ENCODE data around the gene PIF1. TPM values are rescaled to one million over a fixed set of nuclear protein-coding genes. Genes with fewer than 3 reads are reported as not detected.

Gene PIF1, protein sequence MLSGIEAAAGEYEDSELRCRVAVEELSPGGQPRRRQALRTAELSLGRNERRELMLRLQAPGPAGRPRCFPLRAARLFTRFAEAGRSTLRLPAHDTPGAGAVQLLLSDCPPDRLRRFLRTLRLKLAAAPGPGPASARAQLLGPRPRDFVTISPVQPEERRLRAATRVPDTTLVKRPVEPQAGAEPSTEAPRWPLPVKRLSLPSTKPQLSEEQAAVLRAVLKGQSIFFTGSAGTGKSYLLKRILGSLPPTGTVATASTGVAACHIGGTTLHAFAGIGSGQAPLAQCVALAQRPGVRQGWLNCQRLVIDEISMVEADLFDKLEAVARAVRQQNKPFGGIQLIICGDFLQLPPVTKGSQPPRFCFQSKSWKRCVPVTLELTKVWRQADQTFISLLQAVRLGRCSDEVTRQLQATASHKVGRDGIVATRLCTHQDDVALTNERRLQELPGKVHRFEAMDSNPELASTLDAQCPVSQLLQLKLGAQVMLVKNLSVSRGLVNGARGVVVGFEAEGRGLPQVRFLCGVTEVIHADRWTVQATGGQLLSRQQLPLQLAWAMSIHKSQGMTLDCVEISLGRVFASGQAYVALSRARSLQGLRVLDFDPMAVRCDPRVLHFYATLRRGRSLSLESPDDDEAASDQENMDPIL
- total RNA-seq (4.1 TPM), polyA plus RNA-seq (3.1 TPM)

GRCh38 chr15:64825431-64826294 lies at the start of gene PIF1:
TSS of gene PIF1 (minus strand) at chr15:64825647. CDS start at chr15:64824335, 1,312 bp downstream.
- peak; percentile 98 for DNase-seq (ENCODE audit: extremely low spot score)
- Histone ChIP-seq H3K4me3 (ENCODE audit: low read depth, low read length) (peak within 1 kb of the TSS; percentile 17), H3K27ac (ENCODE audit: low read depth) (peak within 1 kb of the TSS; percentile 56), H3K4me1 (ENCODE audit: insufficient read depth) (no peaks in the 10 kb centered on the region), H3K36me3 (ENCODE audit: insufficient read depth) (no peaks in the 10 kb centered on the region)
- WGBS = 3% methylated on average over 35 of the region's 35 CpGs

DNA sequence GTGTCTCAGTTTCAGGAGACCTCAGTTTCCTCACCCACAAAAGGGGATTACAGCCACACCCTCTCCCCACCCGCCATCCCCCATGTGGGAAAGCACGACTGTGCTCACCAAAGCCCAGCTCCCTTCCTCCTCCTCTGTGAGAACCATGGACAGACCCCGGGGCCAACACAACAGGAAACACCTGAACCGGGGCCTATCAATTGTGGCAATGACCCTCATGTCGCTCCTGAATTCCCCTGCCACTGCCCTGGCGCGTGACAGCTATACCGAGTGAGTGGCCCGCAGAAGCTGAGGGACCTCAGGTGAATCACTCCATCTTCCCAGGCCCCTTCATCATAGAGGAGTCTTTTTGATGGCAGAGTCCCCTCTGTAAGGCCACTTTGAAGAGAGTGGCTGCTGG lies 44.9 kb upstream of the PIF1 start:
- DNase-seq (ENCODE audit: extremely low spot score) = no peak
- Histone ChIP-seq H3K4me3 (ENCODE audit: low read depth, low read length) (no peak overlapping the region), H3K27ac (ENCODE audit: low read depth) (no peak overlapping the region), H3K4me1 (ENCODE audit: insufficient read depth) (no peaks in the 10 kb centered on the region), H3K36me3 (ENCODE audit: insufficient read depth) (no peaks in the 10 kb centered on the region)
- WGBS = 79% methylated on average over 9 of the region's 9 CpGs

- DNase-seq (ENCODE audit: extremely low spot score) = no peak
- no peaks in the 10 kb centered on the region for H3K4me1 ChIP-seq (ENCODE audit: insufficient read depth)
- no peak overlapping the region for H3K4me3 ChIP-seq (ENCODE audit: low read depth, low read length)
- no peak overlapping the region for H3K27ac ChIP-seq (ENCODE audit: low read depth)
- peaks cover 3% of the 10 kb centered on the region for H3K36me3 ChIP-seq (ENCODE audit: insufficient read depth)
These were observed 44.1 kb upstream of the PIF1 start for GRCh38 chr15:64869501-64869900.

- DNase-seq (ENCODE audit: extremely low spot score) = no peak
- Histone ChIP-seq H3K4me3 (ENCODE audit: low read depth, low read length) (no peak overlapping the region), H3K4me1 (ENCODE audit: insufficient read depth) (no peaks in the 10 kb centered on the region), H3K27ac (ENCODE audit: low read depth) (no peak overlapping the region), H3K36me3 (ENCODE audit: insufficient read depth) (peaks cover 3% of the 10 kb centered on the region)
- WGBS = 38% methylated on average over 6 of the region's 6 CpGs
These were observed 40.6 kb upstream of the PIF1 start for GRCh38 chr15:64865998-64866520.

DNA sequence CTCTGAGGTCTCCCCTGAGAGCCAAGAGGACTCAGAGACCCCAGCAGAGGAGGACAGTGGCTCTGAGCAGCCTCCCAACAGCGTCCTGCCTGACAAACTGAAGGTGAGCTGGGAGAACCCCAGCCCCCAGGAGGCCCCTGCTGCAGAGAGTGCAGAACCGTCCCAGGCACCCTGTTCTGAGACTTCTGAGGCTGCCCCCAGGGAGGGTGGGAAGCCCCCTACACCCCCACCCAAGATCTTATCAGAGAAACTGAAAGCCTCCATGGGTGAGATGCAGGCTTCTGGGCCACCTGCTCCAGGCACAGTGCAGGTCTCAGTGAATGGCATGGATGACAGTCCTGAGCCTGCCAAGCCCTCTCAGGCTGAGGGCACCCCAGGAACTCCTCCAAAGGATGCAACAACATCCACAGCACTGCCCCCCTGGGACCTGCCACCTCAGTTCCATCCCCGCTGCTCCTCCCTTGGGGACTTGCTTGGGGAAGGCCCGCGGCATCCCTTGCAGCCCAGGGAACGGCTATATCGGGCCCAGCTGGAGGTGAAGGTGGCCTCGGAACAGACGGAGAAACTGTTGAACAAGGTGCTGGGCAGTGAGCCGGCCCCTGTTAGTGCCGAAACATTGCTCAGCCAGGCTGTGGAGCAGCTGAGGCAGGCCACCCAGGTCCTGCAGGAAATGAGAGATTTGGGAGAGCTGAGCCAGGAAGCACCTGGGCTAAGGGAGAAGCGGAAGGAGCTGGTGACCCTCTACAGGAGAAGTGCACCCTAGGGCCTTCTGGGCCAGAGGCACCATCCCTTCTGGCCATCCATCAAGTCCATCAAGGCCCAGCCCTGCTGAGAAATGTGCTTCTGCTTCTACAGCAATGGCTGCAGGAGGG lies 39.9 kb upstream of the PIF1 start:
- Histone ChIP-seq H3K27ac (ENCODE audit: low read depth) (no peak overlapping the region), H3K36me3 (ENCODE audit: insufficient read depth) (peaks cover 3% of the 10 kb centered on the region), H3K4me3 (ENCODE audit: low read depth, low read length) (no peak overlapping the region), H3K4me1 (ENCODE audit: insufficient read depth) (no peaks in the 10 kb centered on the region)
- no peak for DNase-seq (ENCODE audit: extremely low spot score)
- WGBS = 90% methylated on average over 12 of the region's 12 CpGs

GRCh38 chr15:64864068-64864467 lies 38.6 kb upstream of the PIF1 start:
- 81% methylated on average over 1 of the region's 1 CpG for WGBS

DNA sequence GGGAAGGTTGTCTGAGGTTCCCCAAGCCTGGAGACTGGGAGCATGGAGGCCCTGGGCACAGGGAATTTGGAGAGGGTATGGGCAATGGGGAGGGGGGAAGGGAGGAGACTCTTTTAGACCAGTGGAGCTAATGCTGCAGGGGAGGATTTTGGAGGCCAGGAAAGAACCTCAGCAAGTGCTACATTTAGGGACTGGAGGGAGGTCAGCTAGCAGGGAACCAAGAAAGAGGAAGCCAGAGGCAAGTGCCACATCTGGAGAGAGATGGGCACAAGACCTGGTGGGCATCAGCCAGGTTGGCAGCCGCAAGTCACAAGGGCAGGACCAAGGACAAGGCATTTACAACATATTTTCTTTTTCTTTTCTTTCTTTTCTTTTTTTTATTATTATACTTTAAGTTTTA lies 37.0 kb upstream of the PIF1 start:
- Histone ChIP-seq H3K4me3 (ENCODE audit: low read depth, low read length) (no peak overlapping the region), H3K4me1 (ENCODE audit: insufficient read depth) (no peaks in the 10 kb centered on the region), H3K27ac (ENCODE audit: low read depth) (no peak overlapping the region), H3K36me3 (ENCODE audit: insufficient read depth) (peaks cover 3% of the 10 kb centered on the region)
- whole genome bisulfite sequencing = 98% methylated on average over 1 of the region's 1 CpG
- no peak for DNase-seq (ENCODE audit: extremely low spot score)

More at GRCh38 chr15:64864068-64864467, 38.6 kb upstream of the PIF1 start:
- Histone ChIP-seq H3K27ac (ENCODE audit: low read depth) (no peak overlapping the region), H3K4me1 (ENCODE audit: insufficient read depth) (no peaks in the 10 kb centered on the region), H3K4me3 (ENCODE audit: low read depth, low read length) (no peak overlapping the region), H3K36me3 (ENCODE audit: insufficient read depth) (peaks cover 3% of the 10 kb centered on the region)
- no peak for DNase-seq (ENCODE audit: extremely low spot score)

- H3K4me3 ChIP-seq (ENCODE audit: low read depth, low read length) = no peak overlapping the region
- 88% methylated on average over 4 of the region's 4 CpGs for WGBS
- peaks cover 3% of the 10 kb centered on the region for H3K36me3 ChIP-seq (ENCODE audit: insufficient read depth)
- no peak for DNase-seq (ENCODE audit: extremely low spot score)
- no peaks in the 10 kb centered on the region for H3K4me1 ChIP-seq (ENCODE audit: insufficient read depth)
- no peak overlapping the region for H3K27ac ChIP-seq (ENCODE audit: low read depth)
These were observed 36.5 kb upstream of the PIF1 start for GRCh38 chr15:64861960-64862359.

DNA sequence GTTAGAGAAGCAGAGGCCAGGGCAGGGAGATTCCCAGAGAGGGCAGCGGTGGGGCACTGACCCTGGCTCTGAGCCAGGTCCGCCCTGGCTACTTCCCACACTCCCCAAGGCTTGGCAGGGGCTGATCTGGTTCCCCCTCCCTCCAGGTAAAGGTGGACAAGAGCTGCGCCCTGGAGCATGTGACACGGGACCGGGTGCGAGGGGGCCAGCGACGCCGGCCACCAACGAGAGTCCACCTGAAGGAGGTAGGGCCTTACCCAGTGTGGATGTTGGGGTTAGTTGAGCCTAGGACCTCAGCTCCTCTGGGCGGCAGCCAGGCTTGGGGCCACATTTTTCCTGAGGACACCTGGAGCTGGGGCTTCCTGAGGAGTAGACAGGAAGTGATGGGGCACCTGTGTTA lies 35.9 kb upstream of the PIF1 start:
- no peak for DNase-seq (ENCODE audit: extremely low spot score)
- Histone ChIP-seq H3K4me1 (ENCODE audit: insufficient read depth) (no peaks in the 10 kb centered on the region), H3K27ac (ENCODE audit: low read depth) (no peak overlapping the region), H3K4me3 (ENCODE audit: low read depth, low read length) (no peak overlapping the region), H3K36me3 (ENCODE audit: insufficient read depth) (peaks cover 3% of the 10 kb centered on the region)
- WGBS = 94% methylated on average over 11 of the region's 11 CpGs

DNA sequence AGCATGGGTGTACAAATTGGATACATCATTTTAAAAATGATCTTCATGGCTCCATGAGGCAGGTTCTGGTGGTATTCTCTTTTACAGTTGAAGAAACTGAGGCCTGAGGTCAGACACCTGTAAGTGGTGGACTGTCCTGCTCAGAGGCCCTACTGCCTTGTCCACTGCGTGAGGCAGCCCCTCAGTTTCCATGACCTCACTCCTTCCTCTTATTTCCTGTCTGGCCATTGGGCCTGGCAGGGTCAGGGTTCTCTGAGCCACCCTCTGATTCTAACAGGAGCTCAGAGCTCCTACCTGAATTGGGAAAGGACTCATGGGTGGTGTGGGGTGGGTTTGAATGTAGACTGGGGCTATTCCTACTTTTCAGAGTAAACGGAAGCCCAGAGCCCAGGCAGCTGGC lies 33.8 kb upstream of the PIF1 start:
- Histone ChIP-seq H3K27ac (ENCODE audit: low read depth) (no peak overlapping the region), H3K4me1 (ENCODE audit: insufficient read depth) (no peaks in the 10 kb centered on the region), H3K4me3 (ENCODE audit: low read depth, low read length) (no peak overlapping the region), H3K36me3 (ENCODE audit: insufficient read depth) (no peaks in the 10 kb centered on the region)
- 90% methylated on average over 2 of the region's 2 CpGs for WGBS
- no peak for DNase-seq (ENCODE audit: extremely low spot score)

DNA sequence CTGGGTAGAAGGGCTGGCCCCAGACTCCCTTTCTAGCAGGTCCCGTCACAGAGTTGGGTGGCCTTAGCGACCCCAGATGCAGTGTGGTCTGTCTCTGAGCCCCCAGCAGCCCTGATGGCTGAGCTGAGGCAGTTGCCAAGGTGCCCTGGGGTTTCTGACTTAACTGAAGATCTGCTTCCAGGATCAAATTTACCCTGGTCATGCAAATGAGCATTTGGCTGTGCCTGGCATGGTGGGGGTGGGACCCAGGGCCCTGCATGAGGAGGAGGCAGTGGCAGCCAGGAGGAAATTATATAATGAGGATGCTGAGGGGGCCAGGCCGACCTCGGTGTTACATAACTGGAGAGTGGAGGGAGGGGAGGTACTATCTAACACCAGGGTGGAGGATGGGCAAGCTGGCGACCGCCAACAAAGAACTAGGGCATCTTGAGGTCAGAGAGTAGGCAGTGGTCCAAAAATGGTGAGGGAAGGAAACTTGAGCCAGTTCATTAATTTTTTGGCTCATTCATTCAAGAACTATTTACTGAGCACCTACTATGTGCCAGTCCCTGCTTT lies 32.7 kb upstream of the PIF1 start:
- no peak for DNase-seq (ENCODE audit: extremely low spot score)
- H3K27ac ChIP-seq (ENCODE audit: low read depth) = no peak overlapping the region
- H3K36me3 ChIP-seq (ENCODE audit: insufficient read depth) = no peaks in the 10 kb centered on the region
- H3K4me3 ChIP-seq (ENCODE audit: low read depth, low read length) = no peak overlapping the region
- WGBS = 51% methylated on average over 6 of the region's 6 CpGs
- no peaks in the 10 kb centered on the region for H3K4me1 ChIP-seq (ENCODE audit: insufficient read depth)

- H3K27ac ChIP-seq (ENCODE audit: low read depth) = no peak overlapping the region
- H3K4me1 ChIP-seq (ENCODE audit: insufficient read depth) = no peaks in the 10 kb centered on the region
- DNase-seq (ENCODE audit: extremely low spot score) = no peak
- H3K4me3 ChIP-seq (ENCODE audit: low read depth, low read length) = no peak overlapping the region
- H3K36me3 ChIP-seq (ENCODE audit: insufficient read depth) = no peaks in the 10 kb centered on the region
- 56% methylated on average over 4 of the region's 4 CpGs for WGBS
These were observed 32.0 kb upstream of the PIF1 start for GRCh38 chr15:64857421-64857820.

Measured in urinary bladder (tissue), 4 donors.